ENCODE measurements around the gene GPATCH2.
"Not testable (repeated sequence)": the region's sequence is repeated elsewhere in the genome, so short reads cannot be mapped to it uniquely, and the experiment has no call there.

The GPATCH2 gene

GRCh38 chr1:217393896-217394295, 237.0 kb downstream of the GPATCH2 start:
- POLR2A ChIA-PET, result no interaction called here
- no peak for TF ChIP-seq CTCF (IDR thresholded peaks at IDR 0.05; ENCODE audit: insufficient read depth, low read length, missing control alignments)
- CTCF ChIA-PET, result no interaction called here
- DNase-seq (ENCODE audit: low read depth, low spot score), result no peak
- H3K4me3 ChIP-seq (ENCODE audit: low read depth, low read length), result no peak overlapping the region

- no peak overlapping the region for H3K4me3 ChIP-seq (ENCODE audit: low read depth, low read length)
- DNase-seq (ENCODE audit: low read depth, low spot score), result no peak
- ChIA-PET CTCF (no interaction called here), POLR2A (no interaction called here)
- TF ChIP-seq CTCF (IDR thresholded peaks at IDR 0.05; ENCODE audit: insufficient read depth, low read length, missing control alignments), result no peak
These were observed 238.4 kb downstream of the GPATCH2 start for GRCh38 chr1:217392441-217392840.

GRCh38 chr1:217389895-217390294, 241.0 kb downstream of the GPATCH2 start:
- POLR2A ChIA-PET, result no interaction called here
- no peak for TF ChIP-seq CTCF (IDR thresholded peaks at IDR 0.05; ENCODE audit: insufficient read depth, low read length, missing control alignments)
- no peak overlapping the region for H3K4me3 ChIP-seq (ENCODE audit: low read depth, low read length)
- CTCF ChIA-PET, result no interaction called here
- DNase-seq (ENCODE audit: low read depth, low spot score), result no peak

GRCh38 chr1:217388522-217389065, 242.3 kb downstream of the GPATCH2 start:
- TF ChIP-seq CTCF (IDR thresholded peaks at IDR 0.05; ENCODE audit: insufficient read depth, low read length, missing control alignments), result no peak
- CTCF ChIA-PET, result no interaction called here

GRCh38 chr1:217381773-217382172, 249.1 kb downstream of the GPATCH2 start:
- CTCF ChIA-PET; DNase-seq (ENCODE audit: low read depth, low spot score); H3K4me3 ChIP-seq (ENCODE audit: low read depth, low read length); POLR2A ChIA-PET: not testable (repeated sequence)

More at GRCh38 chr1:217388522-217389065, 242.3 kb downstream of the GPATCH2 start:
- H3K4me3 ChIP-seq (ENCODE audit: low read depth, low read length), result no peak overlapping the region
- DNase-seq (ENCODE audit: low read depth, low spot score), result no peak
- POLR2A ChIA-PET, result no interaction called here

GRCh38 chr1:217379804-217380203, 251.1 kb downstream of the GPATCH2 start:
- DNase-seq (ENCODE audit: low read depth, low spot score); POLR2A ChIA-PET; CTCF ChIA-PET; H3K4me3 ChIP-seq (ENCODE audit: low read depth, low read length): not testable (repeated sequence)

GRCh38 chr1:217379336-217379735, 251.6 kb downstream of the GPATCH2 start:
- no peak for DNase-seq (ENCODE audit: low read depth, low spot score)
- ChIA-PET CTCF (no interaction called here), POLR2A (no interaction called here)
- no peak for TF ChIP-seq CTCF (IDR thresholded peaks at IDR 0.05; ENCODE audit: insufficient read depth, low read length, missing control alignments)
- H3K4me3 ChIP-seq (ENCODE audit: low read depth, low read length), result no peak overlapping the region

Measured in AG04449 (cell line).